NB4 (cell line): Measurements from ENCODE around the gene TRMT44.

Experiments used
- CTCF ChIP-seq: IDR thresholded peaks from one replicate; pipeline ENCODE4 v1.5.1; 2012; ENCODE audit warnings: low read depth, low read length
- MAX ChIP-seq: IDR thresholded peaks from 2 replicates; pipeline ENCODE4 v1.6.1; 2011; ENCODE audit warnings: low read depth, low read length
- POLR2A ChIP-seq: IDR thresholded peaks from 2 replicates; pipeline ENCODE4 v1.6.1; 2011; ENCODE audit warnings: mild to moderate bottlenecking; ENCODE audit not compliant: insufficient read length; ENCODE audit errors: extremely low read depth

GRCh38 chr4:8404791-8405515, 35.6 kb upstream of the TRMT44 start:
- TF ChIP-seq CTCF = no peak
- no peak for TF ChIP-seq POLR2A
- TF ChIP-seq MAX = no peak
